Globus pallidus (tissue), 1 donor: ENCODE results near the gene ELFN1.
"Not testable (repeated sequence)": the region's sequence is repeated elsewhere in the genome, so short reads cannot be mapped to it uniquely, and the experiment has no call there.

Experiments
- DNase-seq: peaks from one replicate; pipeline ENCODE4 v3.0.0-alpha.2; 2015; ENCODE audit warnings: low spot score

Gene ELFN1

DNA sequence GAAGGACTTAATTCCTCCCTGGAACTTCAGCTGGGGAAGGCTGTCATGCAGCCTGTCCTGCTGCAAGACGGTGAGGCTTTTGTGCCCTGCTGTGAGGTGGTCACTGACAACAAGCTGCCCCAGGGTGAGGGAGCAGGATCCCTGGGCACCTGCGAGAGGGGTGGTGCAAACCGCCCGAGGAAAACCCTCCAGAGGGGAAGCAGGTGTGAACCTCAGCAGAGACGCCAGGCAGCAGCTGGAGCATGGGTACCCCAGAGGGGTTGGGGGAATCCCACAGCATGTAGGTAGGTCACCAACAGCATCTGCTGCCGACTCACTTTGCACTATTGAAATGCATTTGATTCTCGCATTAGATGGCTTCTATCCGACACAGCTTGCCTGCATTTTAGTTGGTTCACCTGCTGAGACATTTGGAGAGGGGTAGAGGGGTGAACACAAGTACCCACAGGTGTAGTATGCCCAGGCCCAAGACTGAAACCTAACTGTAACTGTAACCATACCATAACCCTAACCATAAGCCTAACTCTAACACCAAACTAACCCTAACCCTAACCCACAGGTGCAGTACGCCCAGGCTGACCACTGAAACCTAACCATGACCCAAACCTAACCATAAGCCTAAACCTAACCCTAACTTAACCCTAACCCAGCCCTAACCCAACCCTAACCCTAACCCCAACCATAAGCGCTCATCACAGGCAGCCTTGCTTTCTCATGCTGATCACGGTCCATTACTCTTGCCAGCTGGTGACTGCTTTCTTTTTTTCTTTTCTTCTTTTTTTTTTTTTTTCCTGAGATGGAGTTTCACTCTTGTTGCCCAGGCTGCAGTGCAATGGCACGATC, 85.9 kb downstream of the ELFN1 start:
- DNase-seq: no peak

DNA sequence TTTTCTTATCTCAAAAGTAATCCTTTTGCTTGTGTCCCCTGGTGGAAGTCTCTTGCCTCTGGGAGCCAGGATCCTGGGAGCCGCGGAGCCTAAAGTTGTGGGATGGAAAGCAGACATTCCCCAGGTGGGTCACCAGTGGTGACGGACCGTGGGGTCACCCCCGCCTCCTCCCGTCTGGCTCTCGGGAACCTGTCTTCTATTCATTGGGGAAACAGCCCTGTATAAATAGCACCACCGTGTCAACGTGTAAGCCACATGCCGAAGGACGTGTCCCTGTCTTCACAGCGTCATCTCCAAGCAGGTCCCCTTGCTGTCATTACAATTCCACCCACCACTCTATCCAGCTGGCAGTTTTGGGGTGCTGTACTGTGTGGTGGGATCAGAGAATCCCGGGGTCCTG, 87.5 kb downstream of the ELFN1 start:
- DNase-seq: no peak

DNA sequence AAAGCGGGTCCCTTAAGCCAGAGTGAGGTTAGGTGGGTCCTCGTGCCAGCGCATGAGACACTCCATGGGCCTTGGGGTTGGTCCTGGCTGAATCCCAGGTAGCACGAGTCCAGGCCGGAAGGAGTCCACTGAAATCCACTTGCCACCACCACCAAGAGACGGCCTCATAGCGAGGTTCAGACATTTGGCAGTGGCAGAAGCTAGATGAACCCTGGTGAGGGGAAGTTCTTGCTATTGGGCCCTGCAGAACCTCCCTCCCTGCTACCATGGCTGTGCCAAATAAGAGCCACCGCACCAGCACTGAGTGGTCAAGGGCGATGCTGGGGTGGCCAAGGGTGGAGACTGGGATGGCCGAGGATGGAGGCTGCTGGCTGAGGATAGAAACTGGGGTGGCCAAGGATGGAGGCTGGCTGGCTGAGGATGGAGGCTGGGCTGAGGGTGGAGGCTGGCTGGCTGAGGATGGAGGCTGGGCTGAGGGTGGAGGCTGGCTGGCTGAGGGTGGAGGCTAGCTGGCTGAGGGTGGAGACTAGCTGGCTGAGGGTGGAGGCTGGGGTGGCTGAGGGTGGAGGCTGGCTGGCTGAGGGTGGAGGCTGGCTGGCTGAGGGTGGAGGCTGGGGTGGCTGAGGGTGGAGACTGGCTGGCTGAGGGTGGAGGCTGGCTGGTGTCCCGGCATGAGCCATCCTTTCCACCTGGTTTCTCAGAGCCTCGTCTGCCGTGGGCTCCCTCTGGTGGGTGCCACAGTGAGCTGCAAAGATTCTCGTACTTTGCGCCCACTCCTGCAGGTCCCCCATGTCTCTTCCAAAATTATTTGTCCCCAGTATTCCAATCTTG, 88.2 kb downstream of the ELFN1 start:
- DNase-seq: no peak

DNA sequence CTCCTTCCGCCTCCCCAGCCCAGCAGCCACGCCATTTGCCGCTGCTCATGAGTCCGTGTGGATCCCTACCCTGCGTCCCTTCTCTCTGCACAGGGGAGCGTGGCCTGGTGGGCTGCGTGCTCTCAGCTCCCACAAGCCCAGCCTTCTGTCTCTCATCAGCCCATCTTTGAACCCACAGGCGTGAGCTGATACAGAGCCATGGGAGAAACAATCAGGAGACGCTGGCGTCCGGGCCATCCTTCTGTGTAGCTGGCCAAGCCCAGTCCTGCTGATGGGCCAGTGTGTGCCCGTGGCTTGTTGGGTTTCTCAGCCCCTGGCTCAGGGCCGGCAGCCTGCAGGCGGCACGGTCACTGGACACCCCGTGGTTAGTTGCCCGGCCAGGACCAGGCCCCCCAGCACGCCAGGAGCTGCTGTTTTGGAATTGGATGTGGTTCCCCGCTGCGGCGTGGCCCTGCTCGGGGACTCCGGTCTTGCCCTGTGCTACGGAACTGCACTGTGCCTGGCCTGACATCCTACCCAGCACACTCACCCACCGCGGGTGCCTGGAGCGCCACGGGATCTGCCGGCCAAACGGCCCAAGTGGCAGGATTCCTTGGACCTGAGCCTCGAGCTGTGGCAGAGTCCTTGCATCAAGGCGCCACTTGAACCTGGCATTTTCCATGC, 88.9 kb downstream of the ELFN1 start:
- DNase-seq: peak; percentile 11

DNA sequence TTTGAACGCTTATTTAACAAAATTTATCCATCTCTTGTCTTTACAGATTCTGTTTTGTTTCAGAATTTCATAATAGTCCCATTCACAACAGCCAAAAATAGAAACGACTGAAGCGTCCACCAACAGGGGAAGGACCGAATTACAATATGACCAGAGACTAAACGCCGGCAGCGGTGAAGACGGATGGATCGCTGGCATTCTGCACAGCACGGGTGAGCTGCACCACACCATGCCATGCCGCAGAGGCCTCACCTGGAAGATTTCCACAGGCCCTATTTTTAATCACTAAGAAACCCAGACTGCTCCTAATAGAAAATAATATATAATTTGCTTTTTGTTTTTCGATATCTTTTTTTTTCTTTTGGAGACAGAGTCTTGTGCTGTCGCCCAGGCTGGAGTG, 91.0 kb downstream of the ELFN1 start:
- DNase-seq: peak; percentile 7

DNA sequence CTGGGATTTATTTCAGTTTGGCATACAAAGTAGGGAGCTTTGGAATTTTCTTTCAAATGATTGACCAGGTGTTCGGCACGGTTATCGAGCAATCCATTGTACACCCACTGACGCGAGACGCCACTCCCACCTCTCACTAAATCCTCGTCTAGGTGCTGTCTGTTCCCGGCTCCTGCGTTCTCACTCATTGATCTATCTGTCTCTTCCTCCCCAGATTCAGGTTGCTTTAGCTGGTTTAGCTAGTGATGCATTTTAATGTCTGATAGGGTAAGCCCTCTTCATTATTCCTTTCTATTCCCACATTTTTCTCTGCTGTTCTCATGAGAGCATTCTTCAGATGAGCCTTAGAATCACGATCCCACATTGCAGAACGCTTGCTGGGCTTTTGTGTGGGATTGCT, 91.7 kb downstream of the ELFN1 start:
- no peak for DNase-seq

DNA sequence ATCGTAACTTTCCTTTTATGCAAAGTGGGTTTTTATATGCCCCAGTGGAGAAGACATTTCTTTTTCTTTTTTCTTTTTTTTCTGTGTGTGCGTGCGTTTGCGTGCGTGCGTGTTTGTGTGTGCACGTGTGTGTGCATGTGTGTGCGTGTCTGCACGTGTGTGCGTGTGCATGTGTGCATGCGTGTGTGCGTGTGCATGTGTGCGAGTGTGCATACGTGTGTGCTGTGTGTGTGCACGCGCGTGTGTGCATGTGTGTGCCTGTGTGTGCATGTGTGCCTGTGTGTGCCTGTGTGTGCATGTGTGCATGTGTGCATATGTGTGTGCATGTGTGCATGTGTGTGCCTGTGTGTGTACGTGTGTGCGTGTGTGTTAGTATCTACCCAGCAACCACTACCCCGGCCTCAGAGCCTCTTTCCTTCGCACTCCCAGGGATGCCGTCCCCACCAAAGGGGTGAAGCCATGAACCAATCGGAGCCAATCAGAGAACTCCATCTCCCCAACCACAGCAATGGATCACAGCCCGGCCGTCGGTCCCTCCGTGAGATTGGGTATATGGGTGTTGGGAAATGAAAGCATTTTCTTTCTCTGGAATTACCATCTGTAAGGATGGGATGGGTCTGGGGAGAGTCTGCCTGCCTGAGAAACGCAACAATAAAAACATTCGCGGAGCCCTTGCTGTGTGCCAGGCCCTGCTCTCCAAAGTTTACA, 92.3 kb downstream of the ELFN1 start:
- no peak for DNase-seq

DNA sequence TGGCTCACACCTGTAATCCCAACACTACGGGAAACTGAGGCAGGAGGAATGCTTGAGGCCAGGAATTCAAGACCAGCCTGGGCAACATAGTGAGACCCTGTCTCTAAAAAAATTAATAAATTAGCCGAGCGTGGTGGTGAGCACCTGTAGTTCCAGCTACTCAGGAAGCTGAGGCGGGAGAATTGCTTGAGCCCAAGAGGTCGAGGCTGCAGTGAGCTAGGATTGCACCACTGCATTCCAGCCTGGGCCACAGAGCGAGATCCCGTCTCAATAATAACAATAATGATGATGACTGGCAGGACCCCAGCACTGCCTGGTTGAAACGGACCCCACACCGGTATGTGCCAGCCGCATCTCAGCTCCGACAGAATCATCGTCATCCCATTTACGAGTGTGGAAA, 93.0 kb downstream of the ELFN1 start:
- DNase-seq: no peak

DNA sequence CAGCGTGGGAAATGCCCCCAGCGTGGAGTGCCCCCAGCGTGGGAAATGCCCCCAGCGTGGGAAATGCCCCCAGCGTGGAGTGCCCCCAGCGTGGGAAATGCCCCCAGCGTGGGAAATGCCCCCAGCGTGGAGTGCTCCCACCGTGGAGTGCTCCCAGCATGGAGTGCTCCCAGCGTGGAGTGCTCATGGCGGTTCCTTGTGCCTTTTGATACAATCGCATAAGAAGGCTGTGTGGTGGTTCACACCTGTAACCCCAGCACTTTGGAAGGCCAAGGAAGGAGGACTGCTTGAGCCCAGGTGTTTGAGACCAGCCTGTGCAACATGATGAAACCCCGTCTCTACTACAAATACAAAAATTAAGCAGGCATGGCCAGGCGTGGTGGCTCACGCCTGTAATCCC, 93.8 kb downstream of the ELFN1 start:
- DNase-seq: not testable (repeated sequence)

DNA sequence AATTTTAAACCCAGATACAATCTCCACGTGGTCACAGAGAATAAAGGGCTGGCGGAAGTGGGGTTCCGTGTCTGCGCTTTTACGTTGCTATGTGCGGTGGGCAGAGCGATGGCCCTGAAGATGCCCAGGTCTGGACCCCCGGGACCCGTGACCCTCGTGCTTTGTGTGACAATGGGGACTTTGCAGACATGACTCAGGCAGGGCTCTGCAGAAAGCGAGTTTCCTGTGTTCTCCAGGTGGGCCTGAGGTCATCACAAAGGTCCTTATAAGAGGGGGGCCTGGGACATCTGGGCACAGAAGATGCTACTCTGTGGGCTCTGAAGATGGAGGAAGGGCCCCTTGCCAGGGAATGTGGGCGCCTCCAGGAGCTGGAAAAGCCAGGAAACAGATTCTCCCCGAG, 95.3 kb downstream of the ELFN1 start:
- DNase-seq: no peak

DNA sequence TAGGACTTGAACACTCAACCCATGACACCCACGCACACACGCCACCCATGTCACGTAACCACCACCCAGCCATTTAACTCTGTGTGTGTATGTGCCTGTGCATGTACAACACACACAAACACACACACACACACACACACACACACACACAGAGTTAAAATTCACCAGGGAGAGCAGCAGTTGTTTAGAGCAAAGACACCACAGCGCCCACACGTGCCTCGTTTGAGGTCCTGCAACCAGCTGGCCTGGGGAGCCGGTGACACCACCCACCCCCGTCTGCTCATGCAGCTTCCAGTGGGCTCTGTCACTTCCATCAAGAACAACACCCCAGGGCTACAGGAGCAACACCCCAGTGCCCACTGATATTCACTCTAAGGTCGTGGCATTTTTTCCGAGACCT, 97.4 kb downstream of the ELFN1 start:
- no peak for DNase-seq

DNA sequence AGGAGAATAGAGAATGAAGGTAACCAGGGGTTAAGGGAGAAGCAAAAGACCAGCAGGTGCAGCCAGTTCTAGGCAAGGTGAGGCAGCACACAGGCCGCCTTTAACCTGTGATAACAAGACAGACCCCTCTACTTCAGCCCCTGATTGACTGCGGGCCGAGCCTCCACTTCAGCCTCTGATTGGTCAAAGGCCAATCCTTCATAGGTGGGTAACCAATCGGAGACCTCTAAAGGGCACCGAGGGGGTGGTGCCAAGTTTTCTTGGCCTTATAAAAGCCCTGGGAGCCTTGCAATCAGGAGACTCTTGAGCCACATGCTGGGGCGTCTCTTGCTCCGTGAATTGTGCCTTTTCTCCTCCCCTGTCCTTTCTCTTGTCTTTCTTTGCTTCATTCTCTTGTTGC, 98.8 kb downstream of the ELFN1 start:
- DNase-seq: no peak

DNA sequence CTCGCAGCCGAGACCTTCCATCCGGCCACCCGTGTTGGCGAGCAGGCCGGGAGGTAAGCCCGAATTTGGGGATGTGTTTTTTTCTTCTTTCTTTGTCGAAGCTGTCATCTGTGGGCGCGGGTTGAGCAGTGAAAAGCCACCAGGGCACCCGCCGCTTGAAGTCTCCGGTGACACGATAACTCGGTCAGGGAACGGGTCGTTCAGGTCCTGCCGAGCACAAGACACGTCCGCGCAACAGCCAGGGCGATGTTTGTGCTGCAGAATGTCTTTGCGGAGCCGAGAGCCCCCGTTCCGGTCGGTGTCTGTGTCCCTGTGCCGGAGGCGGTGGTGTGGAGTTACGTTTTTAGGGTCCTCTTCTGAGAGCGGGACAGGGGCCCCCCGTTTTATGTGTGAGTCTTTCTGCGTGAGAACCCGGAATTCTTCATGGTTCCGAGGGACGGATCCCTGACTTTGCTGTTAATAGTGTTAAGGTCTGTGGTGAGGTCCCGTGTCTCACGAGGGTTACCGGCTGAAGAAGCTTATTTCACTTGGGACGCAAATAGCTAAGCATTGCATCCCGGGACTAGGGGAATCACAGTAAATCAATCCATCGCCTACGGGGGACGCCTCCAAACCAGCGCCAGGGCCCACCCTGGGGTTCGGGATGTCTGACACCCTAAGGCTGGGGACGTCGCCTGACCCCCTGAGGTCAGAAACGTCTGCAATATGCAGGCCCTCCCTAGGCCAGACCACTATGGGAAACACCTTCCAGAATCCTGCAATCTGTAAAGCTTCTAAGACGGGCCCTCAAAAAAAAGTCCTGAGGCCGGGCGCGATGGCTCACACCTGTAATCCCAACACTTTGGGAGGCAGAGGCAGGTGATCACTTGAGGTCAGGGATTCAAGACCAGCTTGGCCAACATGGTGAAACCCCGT, 99.5 kb downstream of the ELFN1 start:
- DNase-seq: no peak

DNA sequence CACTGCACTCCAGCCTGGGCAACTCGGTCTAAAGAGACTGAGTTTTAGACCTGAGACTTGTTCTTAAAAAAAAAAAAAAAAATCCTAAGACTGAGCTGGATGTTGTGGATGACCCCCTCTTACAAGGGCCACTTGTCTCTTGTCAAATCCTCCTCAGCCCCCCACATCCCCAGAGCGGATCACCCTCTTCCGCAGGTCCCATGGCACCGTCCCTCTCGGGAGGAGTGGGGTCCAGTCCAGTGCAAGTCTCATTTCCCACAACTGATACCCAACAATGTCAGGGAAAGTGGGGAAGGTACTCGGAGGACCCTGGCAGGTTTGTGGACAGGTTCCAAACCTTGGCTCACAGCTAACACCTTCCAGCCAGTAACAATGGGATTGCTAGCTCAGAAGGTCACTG, 100.3 kb downstream of the ELFN1 start:
- no peak for DNase-seq

DNA sequence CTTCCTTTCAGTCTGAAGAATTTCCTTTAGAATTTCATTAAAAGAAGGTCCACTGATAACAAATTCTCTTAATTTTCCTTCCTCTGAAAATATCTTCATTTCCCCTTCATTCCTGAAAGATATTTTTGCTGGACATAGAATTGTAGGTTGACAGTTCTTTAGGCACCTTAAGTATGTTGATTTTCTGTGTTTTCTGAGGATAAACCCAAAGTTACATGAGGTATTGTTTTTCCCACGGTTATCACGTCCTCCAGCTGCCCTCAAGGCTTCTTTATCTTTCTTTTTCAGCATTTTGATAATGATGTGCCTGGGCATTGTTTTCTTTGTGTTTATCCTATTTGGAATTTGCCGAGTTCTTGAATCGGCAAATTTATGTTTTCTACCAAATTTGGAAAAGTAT, 105.3 kb downstream of the ELFN1 start:
- no peak for DNase-seq

DNA sequence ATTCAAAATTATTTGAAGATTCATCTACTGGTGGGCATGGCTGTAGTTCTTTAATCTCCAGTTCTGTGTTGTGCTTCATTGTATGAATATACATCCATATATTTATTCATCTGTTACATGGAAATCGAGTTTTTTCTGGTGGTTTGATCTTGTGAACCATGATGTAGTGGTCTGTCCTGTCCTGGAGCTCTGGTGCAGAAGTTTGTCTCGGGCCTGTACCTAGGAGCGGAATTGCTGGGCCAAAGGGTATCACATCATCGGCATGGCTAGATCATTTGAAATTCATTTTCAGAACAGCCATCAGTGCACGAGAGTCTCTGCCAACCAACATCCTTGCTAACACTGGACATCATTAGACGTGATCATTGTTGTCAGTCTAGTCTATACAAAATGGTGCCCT, 107.0 kb downstream of the ELFN1 start:
- DNase-seq: no peak

DNA sequence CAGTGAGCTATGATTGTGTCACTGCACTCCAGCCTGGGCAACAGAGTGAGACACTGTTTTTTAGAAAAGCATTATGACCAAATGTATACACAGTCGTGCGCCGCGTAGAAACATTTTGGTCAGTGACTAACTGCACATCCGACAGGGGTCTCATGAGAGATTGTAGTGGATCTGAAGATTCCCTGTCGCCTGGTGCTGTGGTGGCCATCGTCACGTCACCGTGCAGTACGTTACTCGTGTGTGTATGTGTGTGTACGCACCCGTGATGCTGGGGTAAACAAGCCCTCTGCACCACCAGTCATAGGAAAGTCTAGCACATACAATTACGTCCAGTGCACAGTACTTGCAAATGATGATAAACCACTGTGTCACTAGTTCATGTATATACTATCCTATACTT, 109.4 kb downstream of the ELFN1 start:
- no peak for DNase-seq

DNA sequence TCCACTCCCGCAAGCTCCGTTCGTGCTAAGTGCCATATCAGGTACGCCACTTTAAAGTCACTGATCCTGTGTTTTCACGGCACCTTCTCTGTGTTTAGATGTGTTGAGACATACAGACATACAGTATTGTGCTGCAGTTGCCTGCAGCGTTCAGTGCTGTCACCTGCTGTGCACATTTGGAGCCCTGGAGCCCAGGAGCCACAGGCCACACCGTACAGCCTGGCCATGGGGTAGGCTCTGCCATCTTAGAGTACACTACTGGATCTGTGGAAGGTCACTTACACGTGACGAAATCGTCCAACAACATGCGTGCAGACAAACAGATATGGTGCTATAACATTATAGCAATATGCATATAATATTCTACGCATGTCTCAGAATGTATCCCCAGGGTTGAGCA, 111.3 kb downstream of the ELFN1 start:
- DNase-seq: no peak

DNA sequence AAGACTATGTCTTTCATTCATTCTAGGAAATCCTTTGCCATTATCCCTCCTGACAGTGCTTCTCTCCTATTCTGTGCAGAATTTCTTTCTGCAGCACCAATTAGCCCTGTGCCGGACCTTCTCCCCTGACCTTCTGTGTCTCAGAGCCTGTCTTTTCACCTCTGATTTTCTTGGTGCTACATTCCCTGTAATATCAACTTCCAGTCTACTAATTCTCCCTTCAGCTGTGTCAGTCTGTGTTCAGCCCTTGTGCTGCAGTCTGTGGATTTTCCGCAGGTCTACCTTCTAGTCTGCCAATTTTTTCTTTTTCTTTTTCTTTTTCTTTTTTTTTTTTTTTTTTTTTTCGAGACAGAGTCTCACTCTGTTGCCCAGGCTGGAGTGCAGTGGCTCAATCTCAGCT, 115.8 kb downstream of the ELFN1 start:
- DNase-seq: no peak

DNA sequence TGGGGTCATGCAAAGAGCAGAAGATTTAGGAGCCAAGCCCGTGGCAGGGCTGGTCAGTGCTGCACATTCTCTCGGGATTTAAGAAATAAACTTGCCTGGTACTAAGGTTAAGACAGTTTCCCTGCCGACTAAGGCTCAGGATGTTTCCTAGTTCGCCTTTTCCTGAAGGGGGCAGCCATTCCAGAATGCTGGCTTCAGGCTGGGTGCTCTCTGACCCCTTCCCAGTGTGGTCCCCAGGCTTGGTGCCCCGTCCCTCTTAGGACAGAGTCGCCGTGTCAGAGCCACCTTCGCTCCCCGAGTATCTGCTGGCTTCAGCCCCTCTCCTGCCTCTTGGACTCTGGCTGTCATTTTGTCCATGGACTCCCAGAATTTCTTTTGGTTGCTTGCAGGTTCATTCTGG, 117.2 kb downstream of the ELFN1 start:
- no peak for DNase-seq

DNA sequence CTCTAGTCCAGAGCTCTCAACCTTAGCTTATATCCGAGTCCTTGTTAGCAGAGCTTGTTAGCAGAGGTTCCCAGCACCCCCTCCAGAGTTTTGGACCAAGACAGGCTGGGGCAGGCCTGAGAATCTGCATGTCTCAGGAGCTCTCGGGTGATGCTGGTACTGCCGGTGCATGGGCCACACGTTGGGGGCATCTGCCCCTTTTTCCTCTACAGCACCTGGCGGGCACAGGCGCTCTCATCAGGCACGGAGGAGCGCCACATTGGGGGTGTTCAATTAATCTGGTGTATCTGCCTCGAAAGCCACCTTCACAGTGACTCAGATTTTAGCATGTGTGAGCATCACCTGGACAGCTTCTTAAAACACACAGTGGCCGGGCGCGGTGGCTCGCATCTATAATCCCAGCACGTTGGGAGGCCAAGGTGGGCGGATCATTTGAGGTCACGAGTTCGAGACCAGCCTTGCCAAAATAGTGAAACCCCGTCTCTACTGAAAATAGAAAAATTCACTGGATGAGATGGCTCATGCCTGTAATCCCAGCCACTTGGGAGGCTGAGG, 117.7 kb downstream of the ELFN1 start:
- no peak for DNase-seq
